Type B pancreatic cell (in vitro differentiated cells): ENCODE results near the gene KIF5A. TPM values are rescaled to one million over a fixed set of nuclear protein-coding genes. Genes with fewer than 3 reads are reported as not detected.

Source experiments
- DNase-seq: peaks from one replicate; pipeline ENCODE4 v3.0.0; 2021; ENCODE audit warnings: mixed read lengths; ENCODE audit not compliant: unreplicated experiment; ENCODE audit errors: extremely low spot score
- H3K27ac Mint-ChIP-seq: 2 replicates; pipeline ENCODE4 v1.8.0; 2021; ENCODE audit warnings: mild to moderate bottlenecking, mixed read lengths
- H3K27me3 Mint-ChIP-seq: 2 replicates; pipeline ENCODE4 v1.8.0; 2021; ENCODE audit warnings: mixed read lengths
- H3K36me3 Mint-ChIP-seq: 2 replicates; pipeline ENCODE4 v1.8.0; 2021; ENCODE audit warnings: mixed read lengths
- H3K4me1 Mint-ChIP-seq: one replicate; pipeline ENCODE4 v1.8.0; 2021; ENCODE audit warnings: mixed read lengths; ENCODE audit not compliant: unreplicated experiment
- H3K4me3 Mint-ChIP-seq: 2 replicates; pipeline ENCODE4 v1.8.0; 2021; ENCODE audit warnings: mild to moderate bottlenecking, mixed read lengths
- H3K9me3 Mint-ChIP-seq: 2 replicates; pipeline ENCODE4 v1.8.0; 2021; ENCODE audit warnings: mixed read lengths
- microRNA-seq: library from miRNA; unstranded; fragments of <30 nt; microRNA quantifications from one replicate; pipeline ENCODE4, GENCODE V29; 2020
- total RNA-seq: library from RNA; stranded (reverse); gene quantifications from 2 replicates; pipeline ENCODE4 v1.2.1, GENCODE V29; 2021; ENCODE audit warnings: low replicate concordance
- TF ChIP-seq, protein P1 (sequence below): fragments of 200-600 bp; sonication (generic); conservative IDR thresholded peaks from 2 replicates; pipeline ENCODE4 v1.5.0; 2021; ENCODE audit warnings: antibody characterized with exemption, mild to moderate bottlenecking

Gene KIF5A
- total RNA-seq, 1 donor from 2014 or later = 4.4 TPM

- H3K4me1 Mint-ChIP-seq = no peaks in the 10 kb centered on the region
- no peak overlapping the region for H3K27ac Mint-ChIP-seq
- peak overlapping the region; percentile 72 for H3K4me3 Mint-ChIP-seq
- H3K9me3 Mint-ChIP-seq = no peaks in the 10 kb centered on the region
- H3K27me3 Mint-ChIP-seq = peaks cover 79% of the 10 kb centered on the region
- TF ChIP-seq, protein P1, sequence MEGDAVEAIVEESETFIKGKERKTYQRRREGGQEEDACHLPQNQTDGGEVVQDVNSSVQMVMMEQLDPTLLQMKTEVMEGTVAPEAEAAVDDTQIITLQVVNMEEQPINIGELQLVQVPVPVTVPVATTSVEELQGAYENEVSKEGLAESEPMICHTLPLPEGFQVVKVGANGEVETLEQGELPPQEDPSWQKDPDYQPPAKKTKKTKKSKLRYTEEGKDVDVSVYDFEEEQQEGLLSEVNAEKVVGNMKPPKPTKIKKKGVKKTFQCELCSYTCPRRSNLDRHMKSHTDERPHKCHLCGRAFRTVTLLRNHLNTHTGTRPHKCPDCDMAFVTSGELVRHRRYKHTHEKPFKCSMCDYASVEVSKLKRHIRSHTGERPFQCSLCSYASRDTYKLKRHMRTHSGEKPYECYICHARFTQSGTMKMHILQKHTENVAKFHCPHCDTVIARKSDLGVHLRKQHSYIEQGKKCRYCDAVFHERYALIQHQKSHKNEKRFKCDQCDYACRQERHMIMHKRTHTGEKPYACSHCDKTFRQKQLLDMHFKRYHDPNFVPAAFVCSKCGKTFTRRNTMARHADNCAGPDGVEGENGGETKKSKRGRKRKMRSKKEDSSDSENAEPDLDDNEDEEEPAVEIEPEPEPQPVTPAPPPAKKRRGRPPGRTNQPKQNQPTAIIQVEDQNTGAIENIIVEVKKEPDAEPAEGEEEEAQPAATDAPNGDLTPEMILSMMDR = no peak
- DNase-seq = peak; percentile 53
- peaks cover 3% of the 10 kb centered on the region for H3K36me3 Mint-ChIP-seq
Observed at GRCh38 chr12:57630891-57631433, 81.1 kb downstream of the KIF5A start.

DNA sequence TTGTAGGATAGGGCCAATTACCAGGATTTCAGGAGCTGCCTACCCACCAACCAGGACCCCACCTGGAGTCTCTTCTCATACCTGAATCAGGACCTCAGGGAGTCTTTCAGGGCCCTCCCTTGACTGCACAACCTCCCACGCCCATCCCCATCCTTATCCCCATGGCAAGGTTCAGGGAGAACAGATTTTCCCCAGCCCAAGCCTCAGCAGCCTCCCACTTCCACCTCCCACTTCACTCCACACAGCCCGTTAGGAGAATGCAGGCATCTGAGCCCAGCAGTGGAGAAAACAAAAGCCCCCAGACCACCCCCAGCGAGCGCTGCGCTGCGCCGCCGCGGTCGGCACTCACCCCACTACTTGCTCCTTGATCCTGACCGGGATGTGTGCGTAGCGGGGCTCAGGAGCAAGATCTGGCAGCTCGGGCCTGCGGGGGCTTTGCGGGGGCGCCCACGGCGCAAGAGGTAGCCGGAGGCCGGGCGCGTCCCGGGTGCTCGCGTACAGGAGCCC is 81.8 kb downstream of the KIF5A start:
- Mint-ChIP-seq H3K27me3 (peaks cover 72% of the 10 kb centered on the region), H3K9me3 (no peaks in the 10 kb centered on the region), H3K27ac (no peak overlapping the region), H3K36me3 (peaks cover 3% of the 10 kb centered on the region), H3K4me1 (no peaks in the 10 kb centered on the region), H3K4me3 (peak overlapping the region; percentile 72)
- TF ChIP-seq, protein P1 = no peak
- DNase-seq = peak; percentile 65

- H3K4me1 Mint-ChIP-seq = no peaks in the 10 kb centered on the region
- peaks cover 68% of the 10 kb centered on the region for H3K27me3 Mint-ChIP-seq
Observed at GRCh38 chr12:57632073-57632957, 82.5 kb downstream of the KIF5A start.

DNA sequence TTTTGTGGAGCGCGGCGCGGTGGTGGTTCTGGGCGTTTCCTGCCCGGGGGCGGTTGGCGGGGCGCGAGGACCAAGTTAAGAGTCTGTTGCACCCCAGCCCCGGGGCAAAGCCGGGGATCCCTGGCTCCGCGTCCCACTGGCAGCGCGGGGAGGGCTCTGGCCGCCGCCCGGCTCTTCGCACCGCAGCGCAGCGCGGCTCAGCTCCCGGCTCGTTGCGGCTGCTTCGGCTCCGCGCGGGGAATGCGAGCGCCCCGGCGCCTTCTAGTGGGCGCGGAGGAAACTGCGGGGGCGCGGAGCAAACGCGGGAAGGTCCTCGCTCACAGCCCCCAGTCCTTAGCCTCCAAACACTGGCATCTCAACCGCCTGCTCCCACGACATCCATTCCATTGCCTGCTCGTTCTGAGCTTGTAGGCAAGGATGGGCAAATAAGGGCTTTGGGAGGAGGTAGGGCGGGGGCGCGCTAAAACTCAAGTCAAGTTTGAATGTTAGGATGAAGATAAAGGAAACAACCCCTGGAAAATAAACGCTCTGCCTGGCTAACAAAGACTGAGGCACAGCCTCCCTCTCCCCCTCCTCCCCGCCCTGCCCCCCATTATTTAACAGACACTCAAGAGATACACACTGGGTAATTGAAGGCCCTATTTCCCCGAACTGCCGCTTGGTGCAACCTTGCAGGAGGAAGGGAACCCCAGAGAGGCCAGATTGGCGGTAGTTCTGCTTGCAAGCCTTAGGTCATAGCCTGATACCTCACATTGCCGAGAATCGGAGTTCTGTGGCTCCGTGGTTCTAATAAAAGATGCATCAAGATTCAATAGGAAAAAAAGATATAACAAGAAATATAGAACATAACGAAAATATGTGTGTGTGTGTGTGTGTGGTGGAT is 83.4 kb downstream of the KIF5A start, which contains the start of gene B4GALNT1:
Gene B4GALNT1 (minus strand): TSS at position 244 of the 883 bp plus-strand sequence. CDS start 1,069 bp downstream, outside the sequence.
- DNase-seq = peak; percentile 83
- no peaks in the 10 kb centered on the region for H3K4me1 Mint-ChIP-seq
- no peak within 1 kb of the TSS for H3K27ac Mint-ChIP-seq

More at GRCh38 chr12:57632073-57632957, 82.5 kb downstream of the KIF5A start:
- TF ChIP-seq, protein P1 = no peak
- Mint-ChIP-seq H3K36me3 (no peaks in the 10 kb centered on the region), H3K9me3 (no peaks in the 10 kb centered on the region), H3K27ac (no peak overlapping the region), H3K4me3 (peak overlapping the region; percentile 84)
- DNase-seq = peak; percentile 71

More for the DNA sequence above, 83.4 kb downstream of the KIF5A start, which contains the start of gene B4GALNT1:
- H3K27me3 Mint-ChIP-seq = peaks cover 70% of the 10 kb centered on the region
- H3K9me3 Mint-ChIP-seq = no peaks in the 10 kb centered on the region
- H3K4me3 Mint-ChIP-seq = peak within 1 kb of the TSS; percentile 84
- no peaks in the 10 kb centered on the region for H3K36me3 Mint-ChIP-seq
- TF ChIP-seq, protein P1 = peak; percentile 90

Small RNA genes within 50 kb of the gene (microRNA-seq; reads per million reads assigned to microRNA genes)
- gene MIR616 (not detected), gene MIR6758 (not detected)

Other genes starting within 250 kb of the KIF5A start
- gene R3HDM2, start 119.0 kb upstream of the KIF5A start, total RNA-seq = 49.1 and 59.0 TPM in 2 replicates
- not detected in 2 replicates for gene INHBC, start 115.3 kb upstream of the KIF5A start, total RNA-seq
- gene INHBE, start 94.7 kb upstream of the KIF5A start, total RNA-seq = 0.27 and 0.29 TPM in 2 replicates
- 3.5 and 22.7 TPM in 2 replicates for gene GLI1, start 90.3 kb upstream of the KIF5A start, total RNA-seq
- gene ARHGAP9, start 70.2 kb upstream of the KIF5A start, total RNA-seq = 0.52 and 1.8 TPM in 2 replicates
- 200 and 211 TPM in 2 replicates for gene MARS1, start 62.0 kb upstream of the KIF5A start, total RNA-seq
- gene DDIT3, start 29.5 kb upstream of the KIF5A start, total RNA-seq = 17.7 and 32.3 TPM in 2 replicates
- 87.5 and 94.7 TPM in 2 replicates for gene MBD6, start 27.2 kb upstream of the KIF5A start, total RNA-seq
- 119 and 126 TPM in 2 replicates for gene DCTN2, start 2.9 kb upstream of the KIF5A start, total RNA-seq
- gene PIP4K2C, start 41.1 kb downstream of the KIF5A start, total RNA-seq = 27.6 and 35.6 TPM in 2 replicates
- gene DTX3, start 54.8 kb downstream of the KIF5A start, total RNA-seq = 21.5 and 65.5 TPM in 2 replicates
- 4.7 and 34.6 TPM in 2 replicates for gene ARHGEF25, start 61.4 kb downstream of the KIF5A start, total RNA-seq
- gene B4GALNT1, start 83.2 kb downstream of the KIF5A start, total RNA-seq = 0.64 and 5.9 TPM in 2 replicates
- gene OS9, start 144.1 kb downstream of the KIF5A start, total RNA-seq = 222 and 236 TPM in 2 replicates
- gene AGAP2, start 188.7 kb downstream of the KIF5A start, total RNA-seq = 0.33 and 4.1 TPM in 2 replicates
- gene TSPAN31, start 195.0 kb downstream of the KIF5A start, total RNA-seq = 34.8 and 40.8 TPM in 2 replicates
- 124 and 193 TPM in 2 replicates for gene CDK4, start 202.3 kb downstream of the KIF5A start, total RNA-seq
- gene MARCHF9, start 205.1 kb downstream of the KIF5A start, total RNA-seq = 15.0 and 20.1 TPM in 2 replicates
- 1.4 and 2.2 TPM in 2 replicates for gene CYP27B1, start 217.0 kb downstream of the KIF5A start, total RNA-seq
- gene METTL1, start 222.1 kb downstream of the KIF5A start, total RNA-seq = 29.3 and 31.1 TPM in 2 replicates
- 5.1 and 6.0 TPM in 2 replicates for gene EEF1AKMT3, start 222.6 kb downstream of the KIF5A start, total RNA-seq
- gene TSFM, start 232.7 kb downstream of the KIF5A start, total RNA-seq = 30.4 and 33.0 TPM in 2 replicates